Panc1 (cell line): ENCODE measurements around the gene UCMA. TPM values are rescaled to one million over a fixed set of nuclear protein-coding genes. Genes with fewer than 3 reads are reported as not detected.

Experiments used
- ATAC-seq: fragments of 200-7000 bp; cut with Tn5 transposase; 2 replicates; pipeline ENCODE4 v1.9.1; 2020; ENCODE audit warnings: mild to moderate bottlenecking, moderate library complexity
- BruUV-seq: library from RNA; stranded (reverse); fragments of 400-500 nt; replicated peaks from 2 replicates; lab custom pipeline; 2021; lab: Mats Ljungman, UMichigan
- CTCF ChIA-PET: fragments of 300-600 bp; sonication (Branson Sonifier 250); formaldehyde crosslinking; loops from one replicate; lab custom pipeline; 2022; ENCODE audit warnings: antibody characterized with exemption; lab: Charles Lee
- POLR2A ChIA-PET: fragments of 300-600 bp; sonication (Branson Sonifier 250); formaldehyde crosslinking; loops from one replicate; lab custom pipeline; 2022; ENCODE audit warnings: antibody characterized with exemption; lab: Charles Lee
- DNase-seq: peaks from one replicate; pipeline ENCODE4 v3.0.0-alpha.2; 2010; ENCODE audit warnings: low read depth, low spot score
- H3K27ac ChIP-seq: 2 replicates; pipeline ENCODE4 v1.5.1; 2011; ENCODE audit warnings: mild to moderate bottlenecking, low read length, inconsistent platforms
- H3K27me3 ChIP-seq: fragments of 200-500 bp; sonication (Bioruptor generic); 2 replicates; pipeline ENCODE4 v1.6.0; 2014; ENCODE audit warnings: low read length, inconsistent platforms; ENCODE audit not compliant: control insufficient read depth, insufficient read depth
- H3K36me3 ChIP-seq: fragments of 200-500 bp; sonication (Bioruptor generic); 2 replicates; pipeline ENCODE4 v1.5.1; 2014; ENCODE audit warnings: inconsistent platforms, mild to moderate bottlenecking, low read length, moderate library complexity; ENCODE audit not compliant: control insufficient read depth, insufficient read depth
- H3K4me1 ChIP-seq: 2 replicates; pipeline ENCODE4 v1.5.1; 2011; ENCODE audit warnings: inconsistent platforms, mild to moderate bottlenecking, low read length, moderate library complexity; ENCODE audit not compliant: control insufficient read depth, insufficient read depth
- H3K4me3 ChIP-seq, 2 experiments: 2 replicates each; pipeline ENCODE4 v1.5.1; 2011 to 2012; ENCODE audit warnings: low read depth in 2 of 2, low read length in 2 of 2, mild to moderate bottlenecking in 2 of 2, inconsistent platforms in 1 of 2, moderate library complexity in 1 of 2
- H3K9me3 ChIP-seq: fragments of 200-500 bp; sonication (Bioruptor generic); 2 replicates; pipeline ENCODE4 v1.5.1; 2014; ENCODE audit warnings: low read depth, mild to moderate bottlenecking, inconsistent platforms, low read length, moderate library complexity; ENCODE audit not compliant: control insufficient read depth, insufficient read depth
- POLR2AphosphoS5 ChIP-seq: IDR thresholded peaks from 2 replicates; pipeline ENCODE4 v1.6.1; 2012; ENCODE audit warnings: mild to moderate bottlenecking, low read depth, low read length, moderate library complexity
- SIN3A ChIP-seq: IDR thresholded peaks from 2 replicates; pipeline ENCODE4 v1.6.1; 2012; ENCODE audit warnings: low read depth, mild to moderate bottlenecking, low read length, moderate library complexity, borderline replicate concordance; ENCODE audit not compliant: insufficient read depth
- TCF7L2 ChIP-seq: IDR thresholded peaks from 2 replicates; pipeline ENCODE4 v1.6.1; 2011; ENCODE audit warnings: mild to moderate bottlenecking, low read depth, low read length, inconsistent platforms
- in situ Hi-C: cut with HindIII; loops from 2 replicates; pipeline ENCODE4 v1.10.0; 2016; ENCODE audit warnings: low sequenced_read_pairs, low pct_unique_long_range_greater_than_20kb
- intact Hi-C: fragments of 100-400 bp; cut with micrococcal nuclease; formaldehyde crosslinking; loops from one replicate; pipeline ENCODE4 v1.10.0; 2022; ENCODE audit not compliant: unreplicated experiment
- total RNA-seq: library from RNA; stranded (reverse); gene quantifications from one replicate; pipeline ENCODE4 v1.2.1, GENCODE V29; 2021; ENCODE audit not compliant: unreplicated experiment
- TF ChIP-seq, protein P1 (sequence below): fragments of 450-650 bp; IDR thresholded peaks from 2 replicates; pipeline ENCODE4 v1.5.1; 2017; ENCODE audit warnings: mild to moderate bottlenecking
- TF ChIP-seq, protein P2 (sequence below), 2 experiments: IDR thresholded peaks; 2 replicates each; pipeline ENCODE4 v1.6.1; 2011 to 2012; ENCODE audit warnings: low read depth in 2 of 2, control low read depth in 1 of 2, low read length in 1 of 2, mild to moderate bottlenecking in 1 of 2, moderate library complexity in 1 of 2; ENCODE audit not compliant: insufficient read depth in 1 of 2

UCMA gene
- total RNA-seq, 1 experiment from 2014 or later, result not detected

DNA sequence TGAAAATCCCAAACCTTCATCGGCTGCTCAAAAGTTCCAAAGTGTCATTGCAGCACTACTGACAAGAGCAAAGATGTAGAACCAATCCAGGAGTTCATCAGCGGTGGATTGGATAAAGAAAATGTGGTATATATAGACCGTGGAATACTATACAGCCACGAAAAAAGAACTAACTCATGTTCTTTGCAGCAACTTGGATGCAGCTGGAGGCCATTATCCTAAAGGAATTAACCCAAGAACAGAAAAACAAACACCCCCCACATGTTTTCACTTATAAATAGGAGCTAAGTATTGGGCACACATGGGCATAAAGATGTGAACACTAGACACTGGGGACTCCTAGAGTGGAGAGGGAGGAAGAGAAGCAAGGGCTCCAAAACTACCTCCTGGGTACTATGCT lies 34.1 kb upstream of the UCMA start:
- no peaks in the 10 kb centered on the region for H3K9me3 ChIP-seq
- TF ChIP-seq, protein P1, sequence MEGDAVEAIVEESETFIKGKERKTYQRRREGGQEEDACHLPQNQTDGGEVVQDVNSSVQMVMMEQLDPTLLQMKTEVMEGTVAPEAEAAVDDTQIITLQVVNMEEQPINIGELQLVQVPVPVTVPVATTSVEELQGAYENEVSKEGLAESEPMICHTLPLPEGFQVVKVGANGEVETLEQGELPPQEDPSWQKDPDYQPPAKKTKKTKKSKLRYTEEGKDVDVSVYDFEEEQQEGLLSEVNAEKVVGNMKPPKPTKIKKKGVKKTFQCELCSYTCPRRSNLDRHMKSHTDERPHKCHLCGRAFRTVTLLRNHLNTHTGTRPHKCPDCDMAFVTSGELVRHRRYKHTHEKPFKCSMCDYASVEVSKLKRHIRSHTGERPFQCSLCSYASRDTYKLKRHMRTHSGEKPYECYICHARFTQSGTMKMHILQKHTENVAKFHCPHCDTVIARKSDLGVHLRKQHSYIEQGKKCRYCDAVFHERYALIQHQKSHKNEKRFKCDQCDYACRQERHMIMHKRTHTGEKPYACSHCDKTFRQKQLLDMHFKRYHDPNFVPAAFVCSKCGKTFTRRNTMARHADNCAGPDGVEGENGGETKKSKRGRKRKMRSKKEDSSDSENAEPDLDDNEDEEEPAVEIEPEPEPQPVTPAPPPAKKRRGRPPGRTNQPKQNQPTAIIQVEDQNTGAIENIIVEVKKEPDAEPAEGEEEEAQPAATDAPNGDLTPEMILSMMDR, result no peak
- no peak for TF ChIP-seq POLR2AphosphoS5
- TF ChIP-seq, protein P2, sequence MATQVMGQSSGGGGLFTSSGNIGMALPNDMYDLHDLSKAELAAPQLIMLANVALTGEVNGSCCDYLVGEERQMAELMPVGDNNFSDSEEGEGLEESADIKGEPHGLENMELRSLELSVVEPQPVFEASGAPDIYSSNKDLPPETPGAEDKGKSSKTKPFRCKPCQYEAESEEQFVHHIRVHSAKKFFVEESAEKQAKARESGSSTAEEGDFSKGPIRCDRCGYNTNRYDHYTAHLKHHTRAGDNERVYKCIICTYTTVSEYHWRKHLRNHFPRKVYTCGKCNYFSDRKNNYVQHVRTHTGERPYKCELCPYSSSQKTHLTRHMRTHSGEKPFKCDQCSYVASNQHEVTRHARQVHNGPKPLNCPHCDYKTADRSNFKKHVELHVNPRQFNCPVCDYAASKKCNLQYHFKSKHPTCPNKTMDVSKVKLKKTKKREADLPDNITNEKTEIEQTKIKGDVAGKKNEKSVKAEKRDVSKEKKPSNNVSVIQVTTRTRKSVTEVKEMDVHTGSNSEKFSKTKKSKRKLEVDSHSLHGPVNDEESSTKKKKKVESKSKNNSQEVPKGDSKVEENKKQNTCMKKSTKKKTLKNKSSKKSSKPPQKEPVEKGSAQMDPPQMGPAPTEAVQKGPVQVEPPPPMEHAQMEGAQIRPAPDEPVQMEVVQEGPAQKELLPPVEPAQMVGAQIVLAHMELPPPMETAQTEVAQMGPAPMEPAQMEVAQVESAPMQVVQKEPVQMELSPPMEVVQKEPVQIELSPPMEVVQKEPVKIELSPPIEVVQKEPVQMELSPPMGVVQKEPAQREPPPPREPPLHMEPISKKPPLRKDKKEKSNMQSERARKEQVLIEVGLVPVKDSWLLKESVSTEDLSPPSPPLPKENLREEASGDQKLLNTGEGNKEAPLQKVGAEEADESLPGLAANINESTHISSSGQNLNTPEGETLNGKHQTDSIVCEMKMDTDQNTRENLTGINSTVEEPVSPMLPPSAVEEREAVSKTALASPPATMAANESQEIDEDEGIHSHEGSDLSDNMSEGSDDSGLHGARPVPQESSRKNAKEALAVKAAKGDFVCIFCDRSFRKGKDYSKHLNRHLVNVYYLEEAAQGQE (IDR thresholded peaks at IDR 0.05; ENCODE audit: insufficient read depth in 1 of 2, low read depth in 2 of 2, low read length in 1 of 2), result no peak
- TF ChIP-seq SIN3A, result no peak
- no peak for TF ChIP-seq TCF7L2
- intact Hi-C loops (no loop called here), in situ Hi-C loops (no loop called here)
- no peak overlapping the region for H3K4me3 ChIP-seq
- H3K27ac ChIP-seq, result no peak overlapping the region
- BruUV-seq, result no TSS peak
- DNase-seq, result no peak
- no peaks in the 10 kb centered on the region for H3K27me3 ChIP-seq
- ChIA-PET POLR2A (no interaction called here), CTCF (no interaction called here)
- H3K4me1 ChIP-seq, result no peaks in the 10 kb centered on the region
- no peak for ATAC-seq
- H3K36me3 ChIP-seq, result no peaks in the 10 kb centered on the region

DNA sequence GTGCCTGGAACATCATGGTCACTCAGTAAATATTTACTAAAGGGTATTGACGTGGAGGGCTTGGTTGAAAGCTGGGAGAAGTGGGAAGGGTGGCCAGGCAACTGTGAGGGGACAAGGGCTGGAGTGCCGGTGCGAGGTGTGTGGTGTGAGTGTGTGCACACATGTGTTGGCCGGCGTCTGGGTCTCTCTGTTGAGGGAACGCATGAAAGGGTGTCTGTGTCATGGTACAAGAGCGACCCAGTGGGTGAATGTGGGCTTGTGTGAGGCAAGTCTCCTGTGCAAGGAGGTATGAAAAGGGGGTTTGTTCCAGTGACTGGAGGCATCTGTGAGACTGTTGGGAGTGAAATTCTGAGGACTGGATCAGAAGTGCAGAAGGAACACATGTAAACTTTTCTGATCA lies 29.4 kb upstream of the UCMA start:
- CTCF ChIA-PET, result no interaction called here
- Histone ChIP-seq H3K36me3 (no peaks in the 10 kb centered on the region), H3K4me3 (no peak overlapping the region), H3K27ac (no peak overlapping the region), H3K4me1 (no peaks in the 10 kb centered on the region), H3K9me3 (no peaks in the 10 kb centered on the region), H3K27me3 (no peaks in the 10 kb centered on the region)
- POLR2A ChIA-PET, result no interaction called here
- ATAC-seq, result no peak
- no peak for TF ChIP-seq POLR2AphosphoS5
- no peak for TF ChIP-seq SIN3A
- TF ChIP-seq, protein P1, result no peak
- no peak for TF ChIP-seq TCF7L2
- TF ChIP-seq, protein P2 (IDR thresholded peaks at IDR 0.05; ENCODE audit: insufficient read depth in 1 of 2, low read depth in 2 of 2, low read length in 1 of 2), result no peak
- no peak for DNase-seq
- intact Hi-C loops (no loop called here), in situ Hi-C loops (no loop called here)
- no TSS peak for BruUV-seq
